ENCODE data around the gene C1D.

DNA sequence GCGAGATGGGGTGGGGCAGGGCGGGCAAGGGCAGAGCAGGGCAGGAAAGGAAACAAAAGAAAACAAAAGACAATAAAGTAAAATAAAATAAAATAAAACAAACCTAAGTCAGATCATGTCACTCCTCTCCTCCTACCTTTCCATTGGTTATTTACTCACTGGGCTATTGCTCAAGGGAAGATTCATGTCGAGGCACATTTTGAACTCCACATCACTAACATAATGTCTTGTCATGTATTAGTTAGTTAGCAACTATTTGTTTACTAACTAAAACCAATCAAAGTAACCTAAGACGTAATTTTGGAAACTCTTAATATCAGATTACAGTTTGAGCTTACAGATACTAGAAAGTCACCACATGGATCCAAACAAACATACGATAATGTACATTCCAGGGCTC is 2.2 kb downstream of the C1D start:
- TF ChIP-seq, protein P1, sequence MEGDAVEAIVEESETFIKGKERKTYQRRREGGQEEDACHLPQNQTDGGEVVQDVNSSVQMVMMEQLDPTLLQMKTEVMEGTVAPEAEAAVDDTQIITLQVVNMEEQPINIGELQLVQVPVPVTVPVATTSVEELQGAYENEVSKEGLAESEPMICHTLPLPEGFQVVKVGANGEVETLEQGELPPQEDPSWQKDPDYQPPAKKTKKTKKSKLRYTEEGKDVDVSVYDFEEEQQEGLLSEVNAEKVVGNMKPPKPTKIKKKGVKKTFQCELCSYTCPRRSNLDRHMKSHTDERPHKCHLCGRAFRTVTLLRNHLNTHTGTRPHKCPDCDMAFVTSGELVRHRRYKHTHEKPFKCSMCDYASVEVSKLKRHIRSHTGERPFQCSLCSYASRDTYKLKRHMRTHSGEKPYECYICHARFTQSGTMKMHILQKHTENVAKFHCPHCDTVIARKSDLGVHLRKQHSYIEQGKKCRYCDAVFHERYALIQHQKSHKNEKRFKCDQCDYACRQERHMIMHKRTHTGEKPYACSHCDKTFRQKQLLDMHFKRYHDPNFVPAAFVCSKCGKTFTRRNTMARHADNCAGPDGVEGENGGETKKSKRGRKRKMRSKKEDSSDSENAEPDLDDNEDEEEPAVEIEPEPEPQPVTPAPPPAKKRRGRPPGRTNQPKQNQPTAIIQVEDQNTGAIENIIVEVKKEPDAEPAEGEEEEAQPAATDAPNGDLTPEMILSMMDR (IDR thresholded peaks at IDR 0.05), result no peak
- TF ChIP-seq EZH2 (IDR thresholded peaks at IDR 0.05; ENCODE audit: borderline replicate concordance, insufficient read depth, low read depth, low read length, poor library complexity, severe bottlenecking), result no peak
